Islet of Langerhans (tissue), 1 donor: Measurements from ENCODE around the gene ASB18.

ENCODE experiments used
- FAIRE-seq: peaks from one replicate; lab custom pipeline; 2011; peaks lifted over from hg19 to GRCh38; lab: Jason Lieb, UNC

Gene ASB18

GRCh38 chr2:236173729-236174607, 90.2 kb downstream of the ASB18 start:
- FAIRE-seq: no peak

GRCh38 chr2:236173036-236173728, 91.0 kb downstream of the ASB18 start:
- no peak for FAIRE-seq

DNA sequence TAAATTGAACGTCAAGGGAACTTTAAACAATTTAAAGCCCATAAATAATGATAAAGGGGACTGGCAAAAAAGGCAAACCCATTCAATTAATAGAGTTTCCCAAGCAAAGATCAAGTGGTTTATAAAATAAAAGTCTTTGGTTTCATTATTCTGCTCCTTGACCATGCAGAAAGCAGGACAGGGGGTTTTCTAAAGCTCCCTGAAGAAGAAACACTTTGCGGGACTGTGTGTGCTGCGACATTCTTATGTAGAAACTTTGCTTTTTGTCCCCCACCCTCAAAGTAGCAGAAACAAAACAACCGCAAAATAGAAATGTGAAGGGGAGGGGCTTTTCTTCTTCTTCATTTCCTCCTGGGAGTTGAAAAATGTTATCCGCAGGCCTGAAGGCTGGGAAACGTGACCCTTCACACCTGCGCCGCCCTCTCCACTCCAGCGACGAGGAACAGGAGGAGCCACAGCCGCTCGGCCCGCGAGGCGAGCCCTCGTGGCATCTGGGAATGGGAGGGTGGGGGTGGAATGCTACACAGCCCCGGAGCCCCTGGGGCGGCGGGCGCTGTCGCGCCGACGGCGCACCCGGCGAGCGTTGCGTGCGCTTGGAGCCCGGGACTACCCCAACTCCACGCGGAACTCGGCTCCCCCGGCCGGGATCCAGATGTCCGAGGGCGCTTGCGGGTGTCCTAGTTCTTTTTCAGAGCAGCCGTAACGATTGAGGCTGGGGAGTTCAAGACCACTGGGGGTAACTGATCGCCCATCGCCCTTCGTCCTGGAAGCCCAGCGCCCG, 91.8 kb downstream of the ASB18 start:
- FAIRE-seq: no peak

DNA sequence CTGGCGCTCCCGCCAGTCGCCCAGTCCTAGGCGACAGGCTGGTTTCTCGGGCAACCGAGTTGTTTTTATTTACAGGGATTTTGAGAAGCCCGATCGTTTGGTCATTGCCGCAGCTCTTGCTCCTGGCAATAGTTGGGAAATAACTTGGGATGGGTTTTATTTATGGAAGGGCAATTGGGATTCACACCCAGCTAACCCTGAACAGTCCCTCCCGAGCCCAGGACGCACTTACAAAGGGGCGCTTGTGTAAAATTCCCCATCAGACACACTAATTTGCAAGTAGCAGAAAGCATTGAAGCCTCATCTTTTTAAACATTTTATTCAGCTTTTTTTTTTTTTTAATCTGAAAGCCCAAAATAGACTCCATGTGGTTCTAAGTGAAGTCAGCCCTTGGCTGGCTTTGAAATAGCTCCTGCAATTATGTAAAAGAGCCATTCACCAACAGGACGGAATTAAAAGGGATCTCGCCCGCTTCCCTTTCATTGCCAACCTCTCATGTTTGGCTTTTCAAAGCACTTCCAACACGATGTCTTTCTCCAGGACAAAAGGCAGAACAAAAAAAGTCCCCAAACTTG, 92.4 kb downstream of the ASB18 start:
- no peak for FAIRE-seq

- no peak for FAIRE-seq
These were observed 93.0 kb downstream of the ASB18 start for GRCh38 chr2:236171181-236171679.

- no peak for FAIRE-seq
These were observed 93.5 kb downstream of the ASB18 start for GRCh38 chr2:236170590-236171165.

DNA sequence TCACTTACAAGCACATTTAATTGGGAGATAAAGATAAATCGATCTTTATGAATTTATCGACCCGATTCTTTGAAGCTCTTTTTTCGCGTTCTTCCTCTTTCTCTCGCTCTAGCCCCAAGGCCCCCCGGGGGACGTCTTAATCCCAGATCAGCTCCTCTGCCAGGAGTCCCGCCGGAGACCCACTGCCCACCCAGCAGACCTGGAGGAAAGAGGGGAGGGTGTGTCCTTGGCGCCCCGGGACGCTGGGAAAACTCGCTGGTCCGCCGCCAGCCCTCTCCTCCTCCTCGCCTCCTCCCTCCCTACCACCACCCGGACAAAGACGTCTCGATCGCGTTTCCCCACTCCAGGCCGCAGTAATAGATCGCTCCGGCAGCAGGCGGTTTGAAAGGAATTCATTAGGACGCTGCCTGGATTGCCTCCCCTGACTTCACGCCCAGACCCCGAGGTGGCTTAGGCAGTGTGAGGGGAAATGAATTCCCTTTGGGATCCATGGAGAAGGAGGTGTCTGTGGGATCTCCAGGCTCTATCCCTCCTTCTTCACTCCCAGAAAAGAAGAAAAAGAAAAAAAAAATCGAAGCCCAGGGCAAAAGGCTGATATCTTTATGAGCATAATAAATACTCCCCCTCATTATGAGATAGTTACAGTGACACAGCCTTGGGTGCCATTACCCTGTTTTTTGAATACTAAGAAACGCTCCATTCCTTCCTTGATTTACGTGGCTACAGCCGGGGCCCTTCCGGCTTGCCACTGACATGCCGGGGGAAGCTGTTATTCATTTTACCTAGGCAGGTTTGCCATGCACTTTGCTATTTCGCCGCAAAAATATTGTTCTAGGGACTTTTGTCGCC, 94.2 kb downstream of the ASB18 start:
- FAIRE-seq: no peak

DNA sequence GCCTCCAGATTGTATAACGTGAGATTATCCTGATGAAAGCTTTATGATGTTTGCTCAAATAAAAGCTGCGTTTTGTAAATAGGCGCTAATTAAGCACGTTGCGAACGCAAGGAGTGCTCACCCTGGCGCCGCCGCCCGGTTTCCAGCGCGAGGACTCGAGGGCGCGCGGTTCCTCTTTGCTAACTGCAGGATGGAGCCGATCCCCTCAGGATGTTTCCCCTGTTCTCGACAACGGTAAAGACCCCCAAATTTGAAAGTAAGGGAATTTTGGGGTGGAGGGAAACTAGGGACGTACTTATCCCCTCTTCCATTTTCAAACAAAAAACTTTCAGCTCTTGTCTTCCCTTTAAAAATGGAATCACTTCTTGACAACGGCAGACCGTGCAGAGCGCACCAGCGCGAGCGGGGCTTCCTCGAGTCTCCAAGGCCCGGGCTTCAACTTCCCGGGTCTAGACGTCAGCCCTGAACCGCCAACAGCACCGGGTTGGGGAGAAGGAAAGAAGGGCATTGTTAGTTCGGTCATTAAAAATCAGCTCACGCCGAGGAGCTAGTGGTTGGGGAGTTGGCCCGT, 95.0 kb downstream of the ASB18 start:
- no peak for FAIRE-seq

- FAIRE-seq: no peak
These were observed 95.8 kb downstream of the ASB18 start, which contains the start of gene GBX2 for GRCh38 chr2:236168110-236169080. GBX2 (minus strand) TSS chr2:236168386; CDS start chr2:236167971, 415 bp downstream.

DNA sequence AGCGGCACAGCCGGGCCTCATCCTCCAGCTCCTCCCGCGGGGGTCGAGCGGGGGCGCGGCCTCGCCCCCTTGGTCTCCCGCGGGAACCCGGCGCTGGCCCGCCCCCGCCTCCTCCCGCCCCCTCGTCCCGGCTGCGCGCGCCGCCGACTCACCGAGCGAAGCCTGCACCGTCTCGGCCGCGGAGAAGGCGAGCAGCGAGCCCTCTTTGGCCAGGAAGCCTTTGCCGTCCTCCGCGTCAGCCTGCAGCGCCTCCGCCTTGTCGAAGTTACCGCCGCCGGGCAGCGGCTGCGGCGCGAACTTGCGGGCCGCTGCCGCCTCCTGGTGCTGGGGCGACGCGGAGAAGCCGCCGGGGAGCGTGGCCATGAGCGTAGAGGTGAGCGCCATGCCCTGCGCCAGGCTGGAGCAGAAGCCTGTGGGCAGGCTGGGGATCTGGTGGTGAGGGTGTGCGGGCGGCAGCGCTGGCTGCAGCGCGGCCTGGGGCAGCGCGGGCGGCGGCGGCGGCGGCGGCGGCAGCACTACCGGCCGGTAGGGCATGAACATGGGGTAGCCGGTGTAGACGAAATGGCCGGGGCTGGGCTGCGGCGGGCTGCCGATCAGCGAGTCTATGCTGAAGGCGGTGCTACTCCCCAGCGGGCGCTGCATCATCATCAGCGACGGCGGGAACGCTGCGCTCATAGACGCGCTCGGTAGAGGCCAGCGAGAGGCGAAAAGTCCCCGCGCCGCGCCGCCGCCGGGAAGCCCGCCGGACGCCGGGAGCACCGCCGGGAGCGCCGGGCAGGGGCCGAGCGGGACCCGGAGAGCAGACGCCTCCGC, 96.7 kb downstream of the ASB18 start:
- FAIRE-seq: no peak

DNA sequence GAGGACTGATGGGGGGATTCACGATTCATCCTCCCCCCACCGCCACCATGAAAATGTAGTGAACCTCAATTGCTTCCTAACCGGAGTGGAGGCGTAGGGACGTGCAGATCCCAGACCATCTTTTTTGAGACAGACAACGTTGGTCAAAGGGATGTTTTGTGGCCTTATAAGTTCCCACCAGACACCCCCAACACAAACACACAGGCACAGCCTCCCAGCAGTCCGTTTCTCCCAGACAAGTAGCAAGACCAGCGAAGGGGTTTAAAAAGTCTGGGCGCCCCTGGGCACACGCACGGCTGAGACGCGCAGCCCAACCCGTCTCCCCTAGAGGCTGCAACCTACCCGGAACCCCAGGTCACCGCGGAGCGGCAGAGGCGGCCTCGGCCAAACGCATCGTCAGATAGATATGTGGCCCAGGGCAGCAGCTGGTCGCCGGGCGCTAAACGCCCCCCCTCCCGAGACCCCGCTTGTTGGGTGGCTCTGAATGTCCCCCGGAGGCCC, 97.4 kb downstream of the ASB18 start:
- FAIRE-seq: no peak

- FAIRE-seq: no peak
These were observed 98.1 kb downstream of the ASB18 start for GRCh38 chr2:236165842-236166795.

DNA sequence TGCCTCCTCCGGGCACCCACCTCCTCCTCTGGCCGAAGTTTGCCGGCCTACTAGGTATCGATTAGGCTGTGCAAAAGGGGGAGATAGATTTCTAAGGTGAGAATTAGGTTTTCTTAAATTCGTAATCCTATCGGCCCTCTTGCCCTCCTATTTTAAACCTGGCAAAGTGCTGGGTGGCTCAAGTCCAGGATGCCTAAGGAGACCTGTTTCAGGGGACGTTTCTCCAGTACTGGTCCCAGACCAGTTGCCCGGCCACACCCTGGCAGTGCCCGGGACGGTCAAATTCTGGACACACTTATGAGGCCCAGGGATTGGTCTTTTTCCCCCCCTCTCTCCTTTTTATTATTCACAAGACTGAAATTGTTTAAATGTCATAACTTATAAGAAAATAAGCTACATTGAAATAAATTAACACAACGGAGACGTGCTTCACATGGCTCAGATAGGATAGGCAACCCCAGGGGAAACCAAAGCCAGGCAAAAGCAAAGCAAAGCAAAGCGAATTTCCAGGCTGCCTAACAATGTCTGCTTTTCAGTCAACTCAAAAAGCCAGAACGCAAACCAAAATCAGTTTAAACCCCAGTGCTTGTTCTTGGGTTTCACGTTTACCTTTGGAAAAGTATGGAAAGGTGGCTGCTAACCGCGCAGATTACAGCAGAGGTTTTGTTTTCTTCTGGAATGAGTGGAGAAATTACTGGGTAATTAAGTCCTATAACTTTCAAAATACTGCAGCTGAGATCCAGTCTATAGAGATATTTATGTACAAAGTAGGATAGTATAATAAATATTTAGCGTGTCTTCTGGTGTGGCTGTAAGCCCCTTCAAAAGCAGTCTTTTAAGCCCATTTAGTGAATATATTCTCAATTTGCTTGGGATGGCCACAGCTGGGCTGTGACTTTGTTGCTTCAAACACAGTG, 99.0 kb downstream of the ASB18 start:
- FAIRE-seq: no peak

DNA sequence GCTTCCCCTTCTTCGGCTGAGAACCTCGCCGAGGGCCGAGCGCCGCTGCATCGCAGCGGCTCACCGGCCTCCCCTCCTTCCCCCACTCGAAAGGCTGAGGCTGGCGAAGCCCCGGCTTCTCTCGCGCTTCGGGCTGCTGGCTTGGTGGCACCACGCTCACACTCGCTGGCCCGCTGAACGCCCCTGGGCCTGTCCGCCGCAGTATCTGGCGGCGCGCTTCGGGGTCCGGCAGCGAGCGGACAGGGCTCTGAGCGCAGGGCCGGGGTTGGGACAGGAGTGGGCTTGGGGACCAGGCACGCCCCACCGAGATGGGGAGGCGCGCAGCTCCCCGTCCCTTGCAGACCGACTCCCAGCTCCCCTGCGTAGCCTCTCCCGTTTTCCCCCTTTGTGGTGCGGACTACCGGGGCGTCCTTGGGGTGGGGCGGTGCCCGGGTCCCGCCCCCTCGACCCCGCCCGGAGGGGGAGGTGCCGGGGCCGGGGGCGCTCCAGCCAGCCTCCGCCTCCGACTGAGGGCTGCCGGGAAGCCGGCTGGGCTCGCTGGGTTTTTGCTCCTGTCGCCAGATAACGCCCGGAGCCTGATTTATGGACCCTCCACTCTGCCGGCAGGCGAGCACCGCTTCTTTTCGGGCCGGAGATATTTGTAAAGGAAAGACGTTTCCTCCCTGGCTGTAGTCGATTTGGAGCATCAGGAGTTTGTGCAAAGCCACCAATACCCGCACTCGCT, 99.8 kb downstream of the ASB18 start:
- FAIRE-seq: no peak
